Measurements from ENCODE around the gene SAP30L. TPM values are rescaled to one million over a fixed set of nuclear protein-coding genes. Genes with fewer than 3 reads are reported as not detected.
A peak's percentile ranks its signal among the peaks of the same experiment; 100 is the strongest.

Gene SAP30L
- total RNA-seq, 4 donors from 2014 or later: 16.1 to 66.6 (median 36.2) TPM

- 48% methylated on average over 35 of the region's 35 CpGs for WGBS
- no peaks in the 10 kb centered on the region for H3K36me3 ChIP-seq
- no peaks in the 10 kb centered on the region for H3K9me3 ChIP-seq
- TF ChIP-seq EP300 (IDR thresholded peaks at IDR 0.05): no peak
- no peak for TF ChIP-seq POLR2AphosphoS5 (IDR thresholded peaks at IDR 0.05)
- TF ChIP-seq, protein P1, sequence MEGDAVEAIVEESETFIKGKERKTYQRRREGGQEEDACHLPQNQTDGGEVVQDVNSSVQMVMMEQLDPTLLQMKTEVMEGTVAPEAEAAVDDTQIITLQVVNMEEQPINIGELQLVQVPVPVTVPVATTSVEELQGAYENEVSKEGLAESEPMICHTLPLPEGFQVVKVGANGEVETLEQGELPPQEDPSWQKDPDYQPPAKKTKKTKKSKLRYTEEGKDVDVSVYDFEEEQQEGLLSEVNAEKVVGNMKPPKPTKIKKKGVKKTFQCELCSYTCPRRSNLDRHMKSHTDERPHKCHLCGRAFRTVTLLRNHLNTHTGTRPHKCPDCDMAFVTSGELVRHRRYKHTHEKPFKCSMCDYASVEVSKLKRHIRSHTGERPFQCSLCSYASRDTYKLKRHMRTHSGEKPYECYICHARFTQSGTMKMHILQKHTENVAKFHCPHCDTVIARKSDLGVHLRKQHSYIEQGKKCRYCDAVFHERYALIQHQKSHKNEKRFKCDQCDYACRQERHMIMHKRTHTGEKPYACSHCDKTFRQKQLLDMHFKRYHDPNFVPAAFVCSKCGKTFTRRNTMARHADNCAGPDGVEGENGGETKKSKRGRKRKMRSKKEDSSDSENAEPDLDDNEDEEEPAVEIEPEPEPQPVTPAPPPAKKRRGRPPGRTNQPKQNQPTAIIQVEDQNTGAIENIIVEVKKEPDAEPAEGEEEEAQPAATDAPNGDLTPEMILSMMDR (IDR thresholded peaks at IDR 0.05): no peak
- no peak for TF ChIP-seq POLR2A (IDR thresholded peaks at IDR 0.05)
- H3K27me3 ChIP-seq: peaks cover 93% of the 10 kb centered on the region
- H3K27ac ChIP-seq: no peak overlapping the region
- DNase-seq (ENCODE audit: low spot score in 2 of 2): no peak
- H3K4me1 ChIP-seq: peaks cover 58% of the 10 kb centered on the region
- H3K4me3 ChIP-seq: peak overlapping the region; percentile 4
Measured at GRCh38 chr5:154472871-154473580, 27.2 kb downstream of the SAP30L start.

- Histone ChIP-seq H3K27ac (no peak overlapping the region), H3K27me3 (peaks cover 99% of the 10 kb centered on the region), H3K9me3 (no peaks in the 10 kb centered on the region), H3K4me1 (peaks cover 65% of the 10 kb centered on the region), H3K4me3 (peak overlapping the region; percentile 4), H3K36me3 (no peaks in the 10 kb centered on the region)
- DNase-seq (ENCODE audit: low spot score in 2 of 2): no peak
- TF ChIP-seq POLR2AphosphoS5 (IDR thresholded peaks at IDR 0.05) (no peak), POLR2A (IDR thresholded peaks at IDR 0.05) (no peak), EP300 (IDR thresholded peaks at IDR 0.05) (no peak)
- TF ChIP-seq, protein P1 (IDR thresholded peaks at IDR 0.05): no peak
- WGBS: 21% methylated on average over 34 of the region's 40 CpGs
Measured at GRCh38 chr5:154473581-154474283, 27.9 kb downstream of the SAP30L start.

GRCh38 chr5:154474396-154475334 lies 28.9 kb downstream of the SAP30L start:
- H3K27me3 ChIP-seq: peaks cover 99% of the 10 kb centered on the region
- TF ChIP-seq POLR2AphosphoS5 (IDR thresholded peaks at IDR 0.05) (no peak), POLR2A (IDR thresholded peaks at IDR 0.05) (no peak), EP300 (IDR thresholded peaks at IDR 0.05) (no peak)
- TF ChIP-seq, protein P1 (IDR thresholded peaks at IDR 0.05): no peak
- H3K27ac ChIP-seq: no peak overlapping the region
- no peaks in the 10 kb centered on the region for H3K36me3 ChIP-seq
- no peak overlapping the region for H3K4me3 ChIP-seq
- peaks cover 74% of the 10 kb centered on the region for H3K4me1 ChIP-seq
- no peak for DNase-seq (ENCODE audit: low spot score in 2 of 2)
- 51% methylated on average over 17 of the region's 17 CpGs for WGBS
- no peaks in the 10 kb centered on the region for H3K9me3 ChIP-seq

DNA sequence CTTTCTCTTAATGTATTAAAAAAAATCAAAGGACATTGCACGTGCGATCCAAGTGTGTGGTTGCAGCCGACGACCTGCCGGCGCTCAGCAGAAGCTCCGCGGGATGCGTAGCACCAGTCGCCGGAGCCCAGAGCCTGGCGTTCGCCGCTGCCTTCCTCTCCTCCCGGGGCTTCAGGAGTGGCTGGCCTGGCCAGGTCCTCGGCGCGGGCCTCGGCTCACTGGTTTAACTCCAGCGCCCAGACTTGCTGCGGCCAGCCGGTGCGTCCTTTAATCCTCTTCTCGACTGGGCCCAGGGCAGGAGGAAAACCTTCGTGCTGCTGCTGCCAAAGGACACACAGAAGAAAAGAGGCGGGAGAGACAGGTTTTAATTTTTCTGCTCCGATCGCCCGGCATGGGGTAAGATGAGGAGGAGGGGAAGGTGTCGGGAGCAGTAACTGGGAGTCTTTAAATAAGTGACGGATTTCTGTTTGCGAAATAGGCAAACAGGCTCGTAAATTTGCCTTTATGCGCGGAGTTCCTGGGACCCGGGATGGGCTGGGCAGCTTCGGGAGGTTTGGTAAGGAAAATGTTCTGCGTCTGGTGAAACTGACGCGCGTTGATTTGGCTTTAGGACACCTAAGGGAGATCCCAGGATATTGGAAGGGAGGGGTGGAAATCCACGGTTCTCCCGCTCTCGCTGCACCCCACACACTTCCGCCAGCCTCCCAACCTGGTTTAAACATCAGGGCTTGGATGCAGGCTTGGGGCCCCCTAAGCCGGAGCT lies 30.0 kb downstream of the SAP30L start:
- 44% methylated on average over 46 of the region's 46 CpGs for WGBS
- TF ChIP-seq, protein P1 (IDR thresholded peaks at IDR 0.05): no peak
- TF ChIP-seq POLR2A (IDR thresholded peaks at IDR 0.05) (no peak), EP300 (IDR thresholded peaks at IDR 0.05) (no peak), POLR2AphosphoS5 (IDR thresholded peaks at IDR 0.05) (no peak)
- DNase-seq (ENCODE audit: low spot score in 2 of 2): no peak
- peaks cover 100% of the 10 kb centered on the region for H3K27me3 ChIP-seq
- H3K36me3 ChIP-seq: no peaks in the 10 kb centered on the region
- peaks cover 71% of the 10 kb centered on the region for H3K4me1 ChIP-seq
- H3K27ac ChIP-seq: no peak overlapping the region
- peak overlapping the region; percentile 1 for H3K4me3 ChIP-seq
- H3K9me3 ChIP-seq: no peaks in the 10 kb centered on the region
